Stimulated activated CD8-positive, alpha-beta memory T cell treated with anti-CD3 and anti-CD28 coated beads, Interleukin-12 subunit alpha, Interleukin-12 subunit beta, amount 100 ng/mL, for 24 hours (primary cell): ENCODE data around the gene S100A12.

Source experiments
- DNase-seq: peaks from one replicate; pipeline ENCODE4 v3.0.0-alpha.2; 2020; ENCODE audit errors: extremely low read depth

Gene S100A12

DNA sequence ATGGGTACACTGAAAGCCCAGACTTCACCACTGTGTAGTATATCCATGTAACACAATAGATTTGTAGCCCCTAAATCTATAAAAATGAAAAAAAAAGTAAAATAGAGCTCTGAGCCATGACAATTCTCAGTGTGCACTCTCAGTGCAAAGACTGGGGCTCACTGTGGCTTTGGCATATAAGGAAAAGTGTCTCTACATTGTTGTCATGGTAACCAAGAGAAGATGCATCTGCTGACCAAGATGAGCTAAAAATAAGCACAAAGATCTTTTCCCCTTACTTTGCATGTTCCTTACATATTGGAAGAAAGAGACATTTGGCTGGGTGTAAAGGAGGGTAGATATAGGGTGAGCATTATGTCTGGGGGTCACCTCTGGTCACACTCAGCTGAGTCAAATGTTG, 38.8 kb downstream of the S100A12 start:
- no peak for DNase-seq

DNA sequence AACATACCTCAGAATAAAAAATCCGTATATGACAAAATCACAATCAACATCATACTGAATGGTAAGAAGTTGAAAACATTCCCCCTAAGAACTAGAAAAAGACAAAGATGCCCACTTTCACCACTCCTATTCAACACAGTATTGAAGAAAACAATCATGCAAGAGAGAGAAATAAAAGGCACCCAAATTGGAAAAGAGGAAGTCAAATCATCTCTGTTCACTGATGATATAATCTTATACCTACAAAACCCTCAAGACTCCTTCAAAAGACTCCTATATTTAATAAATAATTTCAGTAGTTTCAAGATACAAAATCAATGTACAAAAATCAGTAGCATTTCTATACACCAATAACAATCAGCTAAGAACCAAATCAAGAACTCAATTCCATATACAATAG, 41.5 kb downstream of the S100A12 start:
- no peak for DNase-seq

GRCh38 chr1:153324912-153325311, 50.5 kb downstream of the S100A12 start:
- no peak for DNase-seq
